GM23338 (cell line): ENCODE data around the gene NTN1. TPM values are rescaled to one million over a fixed set of nuclear protein-coding genes. Genes with fewer than 3 reads are reported as not detected.

ENCODE experiments used
- ATAC-seq: fragments of 200-7000 bp; cut with Tn5 transposase; 3 replicates; pipeline ENCODE4 v1.9.1; 2020
- DNase-seq: peaks from one replicate; pipeline ENCODE4 v3.0.0-alpha.2; 2015; ENCODE audit warnings: low spot score
- H2AFZ ChIP-seq: fragments of 200-600 bp; sonication (generic); 2 replicates; pipeline ENCODE4 v1.8.0; 2016; ENCODE audit warnings: antibody characterized with exemption, mild to moderate bottlenecking, moderate library complexity
- H3F3A ChIP-seq: fragments of 200-600 bp; sonication (generic); replicated peaks from 2 replicates; pipeline ENCODE4 v1.8.0; 2017; ENCODE audit warnings: antibody characterized with exemption, mixed run types, low read depth
- H3K27ac ChIP-seq: fragments of 200-600 bp; sonication (generic); 2 replicates; pipeline ENCODE4 v1.6.1; 2016; ENCODE audit warnings: low read depth
- H3K27me3 ChIP-seq: fragments of 200-600 bp; sonication (generic); 2 replicates; pipeline ENCODE4 v1.8.0; 2016; ENCODE audit warnings: mild to moderate bottlenecking, mixed run types, moderate library complexity; ENCODE audit not compliant: insufficient read depth
- H3K36me3 ChIP-seq: fragments of 200-600 bp; sonication (generic); 2 replicates; pipeline ENCODE4 v1.8.0; 2016; ENCODE audit warnings: mild to moderate bottlenecking; ENCODE audit not compliant: insufficient read depth
- H3K4me1 ChIP-seq: fragments of 200-600 bp; sonication (generic); 2 replicates; pipeline ENCODE4 v1.8.0; 2016; ENCODE audit warnings: mild to moderate bottlenecking, moderate library complexity; ENCODE audit not compliant: insufficient read depth
- H3K4me2 ChIP-seq: fragments of 200-600 bp; sonication (generic); 2 replicates; pipeline ENCODE4 v1.7.1; 2017; ENCODE audit warnings: mixed run types
- H3K4me3 ChIP-seq: fragments of 200-600 bp; sonication (generic); 2 replicates; pipeline ENCODE4 v1.6.1; 2016; ENCODE audit warnings: mixed run types
- H3K79me2 ChIP-seq: fragments of 200-600 bp; sonication (generic); replicated peaks from 2 replicates; pipeline ENCODE4 v1.8.0; 2017; ENCODE audit warnings: mild to moderate bottlenecking; ENCODE audit not compliant: insufficient read depth
- H3K9me2 ChIP-seq: fragments of 200-600 bp; sonication (generic); 2 replicates; pipeline ENCODE4 v1.8.0; 2017; ENCODE audit not compliant: insufficient read depth
- H4K20me1 ChIP-seq: fragments of 200-600 bp; sonication (generic); replicated peaks from 2 replicates; pipeline ENCODE4 v1.8.0; 2017; ENCODE audit warnings: mild to moderate bottlenecking; ENCODE audit not compliant: insufficient read depth
- H3K27ac Mint-ChIP-seq: 2 replicates; pipeline ENCODE4 v1.8.0; 2020; ENCODE audit warnings: inconsistent platforms, mild to moderate bottlenecking, moderate library complexity, mixed read lengths
- H3K27me3 Mint-ChIP-seq: 3 replicates; pipeline ENCODE4 v1.8.0; 2022; ENCODE audit warnings: low read depth, mild to moderate bottlenecking, moderate library complexity, mixed read lengths, inconsistent platforms; ENCODE audit not compliant: insufficient read depth, poor library complexity
- H3K36me3 Mint-ChIP-seq: 3 replicates; pipeline ENCODE4 v1.8.0; 2021; ENCODE audit warnings: low read depth, mild to moderate bottlenecking, inconsistent platforms, moderate library complexity, mixed read lengths
- H3K4me1 Mint-ChIP-seq: 3 replicates; pipeline ENCODE4 v1.8.0; 2020; ENCODE audit warnings: mild to moderate bottlenecking, inconsistent platforms, mixed read lengths
- H3K4me3 Mint-ChIP-seq: 3 replicates; pipeline ENCODE4 v1.8.0; 2021; ENCODE audit warnings: moderate library complexity, mild to moderate bottlenecking, inconsistent platforms, mixed read lengths
- H3K9me3 Mint-ChIP-seq: 3 replicates; pipeline ENCODE4 v1.8.0; 2020; ENCODE audit warnings: moderate library complexity, mild to moderate bottlenecking, inconsistent platforms, mixed read lengths
- CREB1 ChIP-seq: fragments of 250-450 bp; sonication (Bioruptor Pico); IDR thresholded peaks from 2 replicates; pipeline ENCODE4 v1.5.0; 2020; ENCODE audit warnings: low read depth, mild to moderate bottlenecking, moderate library complexity
- CTCF ChIP-seq, 2 experiments: fragments of 200-600 bp in 1 of 2; sonication (generic) in 1 of 2; conservative IDR thresholded peaks; 2 replicates each; pipeline versions ENCODE4 v1.5.1 to v1.6.1; 2016 to 2017; ENCODE audit warnings: antibody characterized with exemption in 2 of 2, low read depth in 2 of 2, mild to moderate bottlenecking in 2 of 2, moderate library complexity in 1 of 2
- EZH2 ChIP-seq: fragments of 200-600 bp; sonication (generic); IDR thresholded peaks from one replicate; pipeline ENCODE4 v1.8.0; 2017; ENCODE audit warnings: antibody characterized with exemption, mild to moderate bottlenecking, low read depth; ENCODE audit not compliant: unreplicated experiment
- EZH2phosphoT487 ChIP-seq: fragments of 200-600 bp; sonication (generic); IDR thresholded peaks from one replicate; pipeline ENCODE4 v1.8.1; 2018; ENCODE audit warnings: antibody characterized with exemption; ENCODE audit not compliant: unreplicated experiment
- JUNB ChIP-seq: IDR thresholded peaks from one replicate; pipeline ENCODE4 v1.6.1; 2016; ENCODE audit warnings: antibody characterized with exemption; ENCODE audit not compliant: unreplicated experiment
- NANOG ChIP-seq: IDR thresholded peaks from 2 replicates; pipeline ENCODE4 v1.6.1; 2016; ENCODE audit warnings: antibody characterized with exemption, borderline replicate concordance
- POLR2AphosphoS5 ChIP-seq: IDR thresholded peaks from 2 replicates; pipeline ENCODE4 v1.6.1; 2016; ENCODE audit warnings: antibody characterized with exemption, low read depth
- REST ChIP-seq: IDR thresholded peaks from one replicate; pipeline ENCODE4 v1.6.1; 2018; ENCODE audit warnings: antibody characterized with exemption; ENCODE audit not compliant: unreplicated experiment
- STAT1 ChIP-seq: IDR thresholded peaks from one replicate; pipeline ENCODE4 v1.6.1; 2016; ENCODE audit warnings: antibody characterized with exemption; ENCODE audit not compliant: unreplicated experiment
- ZNF114 ChIP-seq: fragments of 250-450 bp; sonication (Bioruptor Pico); IDR thresholded peaks from 2 replicates; pipeline ENCODE4 v1.5.0; 2020; ENCODE audit warnings: mild to moderate bottlenecking, moderate library complexity
- ZNF331 ChIP-seq: fragments of 250-450 bp; sonication (Bioruptor Pico); IDR thresholded peaks from 2 replicates; pipeline ENCODE4 v1.5.0; 2020; ENCODE audit warnings: low read depth, mild to moderate bottlenecking, moderate library complexity
- polyA plus RNA-seq: library from polyadenylated mRNA; unstranded; fragments of >200 nt; fragmentation: Nextera tagmentation; extraction: Ambion mirVana; gene quantifications from 2 replicates; pipeline ENCODE4 v1.2.1, GENCODE V29; 2016
- total RNA-seq: library from RNA; depleted of rRNA; stranded (reverse); fragments of >200 nt; shearing (Covaris generic); gene quantifications from 2 replicates; pipeline ENCODE4 v1.2.3, GENCODE V29; 2014
- TF ChIP-seq, protein P1 (sequence below): fragments of 250-450 bp; sonication (Bioruptor Pico); IDR thresholded peaks from 2 replicates; pipeline ENCODE4 v1.5.0; 2020; ENCODE audit warnings: mild to moderate bottlenecking, moderate library complexity
- TF ChIP-seq, protein P2 (sequence below): IDR thresholded peaks from 2 replicates; pipeline ENCODE4 v1.6.1; 2016; ENCODE audit warnings: antibody characterized with exemption

The NTN1 gene
- total and polyA plus RNA-seq, 2 experiments from 2014 or later = 0.57 to 2.6 TPM

GRCh38 chr17:9105068-9105868, 84.0 kb downstream of the NTN1 start:
- Mint-ChIP-seq H3K4me1 (peaks cover 31% of the 10 kb centered on the region), H3K27ac (no peak overlapping the region), H3K27me3 (peaks cover 7% of the 10 kb centered on the region), H3K36me3 (no peaks in the 10 kb centered on the region), H3K9me3 (no peaks in the 10 kb centered on the region; the same call in 2 of the 3 replicates), H3K4me3 (no peak overlapping the region)
- TF ChIP-seq, protein P1, sequence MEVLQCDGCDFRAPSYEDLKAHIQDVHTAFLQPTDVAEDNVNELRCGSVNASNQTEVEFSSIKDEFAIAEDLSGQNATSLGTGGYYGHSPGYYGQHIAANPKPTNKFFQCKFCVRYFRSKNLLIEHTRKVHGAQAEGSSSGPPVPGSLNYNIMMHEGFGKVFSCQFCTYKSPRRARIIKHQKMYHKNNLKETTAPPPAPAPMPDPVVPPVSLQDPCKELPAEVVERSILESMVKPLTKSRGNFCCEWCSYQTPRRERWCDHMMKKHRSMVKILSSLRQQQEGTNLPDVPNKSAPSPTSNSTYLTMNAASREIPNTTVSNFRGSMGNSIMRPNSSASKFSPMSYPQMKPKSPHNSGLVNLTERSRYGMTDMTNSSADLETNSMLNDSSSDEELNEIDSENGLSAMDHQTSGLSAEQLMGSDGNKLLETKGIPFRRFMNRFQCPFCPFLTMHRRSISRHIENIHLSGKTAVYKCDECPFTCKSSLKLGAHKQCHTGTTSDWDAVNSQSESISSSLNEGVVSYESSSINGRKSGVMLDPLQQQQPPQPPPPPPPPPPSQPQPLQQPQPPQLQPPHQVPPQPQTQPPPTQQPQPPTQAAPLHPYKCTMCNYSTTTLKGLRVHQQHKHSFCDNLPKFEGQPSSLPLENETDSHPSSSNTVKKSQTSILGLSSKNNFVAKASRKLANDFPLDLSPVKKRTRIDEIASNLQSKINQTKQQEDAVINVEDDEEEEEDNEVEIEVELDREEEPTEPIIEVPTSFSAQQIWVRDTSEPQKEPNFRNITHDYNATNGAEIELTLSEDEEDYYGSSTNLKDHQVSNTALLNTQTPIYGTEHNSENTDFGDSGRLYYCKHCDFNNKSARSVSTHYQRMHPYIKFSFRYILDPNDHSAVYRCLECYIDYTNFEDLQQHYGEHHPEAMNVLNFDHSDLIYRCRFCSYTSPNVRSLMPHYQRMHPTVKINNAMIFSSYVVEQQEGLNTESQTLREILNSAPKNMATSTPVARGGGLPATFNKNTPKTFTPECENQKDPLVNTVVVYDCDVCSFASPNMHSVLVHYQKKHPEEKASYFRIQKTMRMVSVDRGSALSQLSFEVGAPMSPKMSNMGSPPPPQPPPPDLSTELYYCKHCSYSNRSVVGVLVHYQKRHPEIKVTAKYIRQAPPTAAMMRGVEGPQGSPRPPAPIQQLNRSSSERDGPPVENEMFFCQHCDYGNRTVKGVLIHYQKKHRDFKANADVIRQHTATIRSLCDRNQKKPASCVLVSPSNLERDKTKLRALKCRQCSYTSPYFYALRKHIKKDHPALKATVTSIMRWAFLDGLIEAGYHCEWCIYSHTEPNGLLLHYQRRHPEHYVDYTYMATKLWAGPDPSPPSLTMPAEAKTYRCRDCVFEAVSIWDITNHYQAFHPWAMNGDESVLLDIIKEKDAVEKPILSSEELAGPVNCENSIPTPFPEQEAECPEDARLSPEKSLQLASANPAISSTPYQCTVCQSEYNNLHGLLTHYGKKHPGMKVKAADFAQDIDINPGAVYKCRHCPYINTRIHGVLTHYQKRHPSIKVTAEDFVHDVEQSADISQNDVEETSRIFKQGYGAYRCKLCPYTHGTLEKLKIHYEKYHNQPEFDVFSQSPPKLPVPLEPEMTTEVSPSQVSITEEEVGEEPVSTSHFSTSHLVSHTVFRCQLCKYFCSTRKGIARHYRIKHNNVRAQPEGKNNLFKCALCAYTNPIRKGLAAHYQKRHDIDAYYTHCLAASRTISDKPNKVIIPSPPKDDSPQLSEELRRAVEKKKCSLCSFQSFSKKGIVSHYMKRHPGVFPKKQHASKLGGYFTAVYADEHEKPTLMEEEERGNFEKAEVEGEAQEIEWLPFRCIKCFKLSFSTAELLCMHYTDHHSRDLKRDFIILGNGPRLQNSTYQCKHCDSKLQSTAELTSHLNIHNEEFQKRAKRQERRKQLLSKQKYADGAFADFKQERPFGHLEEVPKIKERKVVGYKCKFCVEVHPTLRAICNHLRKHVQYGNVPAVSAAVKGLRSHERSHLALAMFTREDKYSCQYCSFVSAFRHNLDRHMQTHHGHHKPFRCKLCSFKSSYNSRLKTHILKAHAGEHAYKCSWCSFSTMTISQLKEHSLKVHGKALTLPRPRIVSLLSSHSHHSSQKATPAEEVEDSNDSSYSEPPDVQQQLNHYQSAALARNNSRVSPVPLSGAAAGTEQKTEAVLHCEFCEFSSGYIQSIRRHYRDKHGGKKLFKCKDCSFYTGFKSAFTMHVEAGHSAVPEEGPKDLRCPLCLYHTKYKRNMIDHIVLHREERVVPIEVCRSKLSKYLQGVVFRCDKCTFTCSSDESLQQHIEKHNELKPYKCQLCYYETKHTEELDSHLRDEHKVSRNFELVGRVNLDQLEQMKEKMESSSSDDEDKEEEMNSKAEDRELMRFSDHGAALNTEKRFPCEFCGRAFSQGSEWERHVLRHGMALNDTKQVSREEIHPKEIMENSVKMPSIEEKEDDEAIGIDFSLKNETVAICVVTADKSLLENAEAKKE (CRISPR knock-in tag) = no peak
- TF ChIP-seq NANOG (no peak), STAT1 (no peak), JUNB (no peak), CREB1 (CRISPR knock-in tag) (no peak), EZH2phosphoT487 (no peak), ZNF331 (CRISPR knock-in tag) (no peak), EZH2 (no peak), REST (no peak), POLR2AphosphoS5 (no peak), CTCF (conservative IDR thresholded peaks at IDR 0.05; ENCODE audit: low read depth in 2 of 2) (no peak), ZNF114 (CRISPR knock-in tag) (no peak)
- TF ChIP-seq, protein P2, sequence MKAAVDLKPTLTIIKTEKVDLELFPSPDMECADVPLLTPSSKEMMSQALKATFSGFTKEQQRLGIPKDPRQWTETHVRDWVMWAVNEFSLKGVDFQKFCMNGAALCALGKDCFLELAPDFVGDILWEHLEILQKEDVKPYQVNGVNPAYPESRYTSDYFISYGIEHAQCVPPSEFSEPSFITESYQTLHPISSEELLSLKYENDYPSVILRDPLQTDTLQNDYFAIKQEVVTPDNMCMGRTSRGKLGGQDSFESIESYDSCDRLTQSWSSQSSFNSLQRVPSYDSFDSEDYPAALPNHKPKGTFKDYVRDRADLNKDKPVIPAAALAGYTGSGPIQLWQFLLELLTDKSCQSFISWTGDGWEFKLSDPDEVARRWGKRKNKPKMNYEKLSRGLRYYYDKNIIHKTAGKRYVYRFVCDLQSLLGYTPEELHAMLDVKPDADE = no peak
- H2AFZ ChIP-seq = no peak overlapping the region
- H3K4me3 ChIP-seq = no peak overlapping the region
- no peaks in the 10 kb centered on the region for H4K20me1 ChIP-seq
- H3K4me1 ChIP-seq = peaks cover 35% of the 10 kb centered on the region
- no peaks in the 10 kb centered on the region for H3K27me3 ChIP-seq
- no peak overlapping the region for H3K27ac ChIP-seq
- no peak for ATAC-seq
- H3K4me2 ChIP-seq = no peak overlapping the region
- no peaks in the 10 kb centered on the region for H3K79me2 ChIP-seq
- H3K36me3 ChIP-seq = no peaks in the 10 kb centered on the region
- DNase-seq = no peak
- H3K9me2 ChIP-seq = no peaks in the 10 kb centered on the region
- H3F3A ChIP-seq = 0 out of 2 replicates have a peak, but pooled peaks cover 5% of the 10 kb centered on the region
